ENCODE results near the gene TECPR1. TPM values are rescaled to one million over a fixed set of nuclear protein-coding genes. Genes with fewer than 3 reads are reported as not detected.
"Not testable (repeated sequence)": the region's sequence is repeated elsewhere in the genome, so short reads cannot be mapped to it uniquely, and the experiment has no call there.

The TECPR1 gene
- total RNA-seq, 2 donors from 2014 or later, result 41.6 to 53.8 TPM

DNA sequence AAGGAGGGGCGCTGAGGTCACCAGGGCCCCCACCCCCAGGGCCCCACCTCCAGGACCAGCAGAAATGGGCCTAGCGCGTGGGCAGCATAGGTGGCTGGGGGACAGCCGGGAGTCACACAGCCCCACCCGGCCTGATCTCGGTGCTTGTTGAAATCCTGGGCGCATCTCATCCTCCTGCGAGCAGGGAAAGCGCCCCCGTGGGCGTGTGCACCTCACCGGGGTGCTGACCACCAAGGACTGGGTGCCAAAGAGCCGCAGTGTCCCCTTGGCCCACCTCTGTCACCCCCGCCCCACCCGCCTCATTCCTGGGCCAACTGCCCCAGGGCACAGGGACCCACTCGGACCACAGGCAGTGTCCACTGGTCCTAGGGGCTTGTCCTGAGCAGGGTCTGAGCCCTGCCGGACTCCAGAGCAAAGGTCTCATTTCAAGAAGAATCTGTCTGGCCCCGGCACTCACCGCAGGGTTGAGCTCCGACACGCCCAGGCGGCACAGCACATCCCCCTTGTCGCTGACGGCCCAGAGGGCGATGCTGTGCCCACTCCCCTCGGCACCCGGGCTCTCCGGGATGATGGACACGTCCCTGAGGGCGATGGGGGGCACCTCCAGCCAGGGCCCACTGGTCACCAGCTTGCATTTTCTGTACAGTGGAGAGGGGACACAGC lies 29.4 kb downstream of the TECPR1 start:
- H3K27me3 ChIP-seq (replicated peaks; ENCODE audit: insufficient read depth), result no peaks in the 10 kb centered on the region
- DNase-seq (ENCODE audit: low spot score), result no peak
- no peak for ATAC-seq (ENCODE audit: insufficient number of reproducible peaks, low FRiP score, low read depth)
- H3K4me3 ChIP-seq, result no peak overlapping the region
- H3K9me3 ChIP-seq, result no peaks in the 10 kb centered on the region
- TF ChIP-seq, protein P1, sequence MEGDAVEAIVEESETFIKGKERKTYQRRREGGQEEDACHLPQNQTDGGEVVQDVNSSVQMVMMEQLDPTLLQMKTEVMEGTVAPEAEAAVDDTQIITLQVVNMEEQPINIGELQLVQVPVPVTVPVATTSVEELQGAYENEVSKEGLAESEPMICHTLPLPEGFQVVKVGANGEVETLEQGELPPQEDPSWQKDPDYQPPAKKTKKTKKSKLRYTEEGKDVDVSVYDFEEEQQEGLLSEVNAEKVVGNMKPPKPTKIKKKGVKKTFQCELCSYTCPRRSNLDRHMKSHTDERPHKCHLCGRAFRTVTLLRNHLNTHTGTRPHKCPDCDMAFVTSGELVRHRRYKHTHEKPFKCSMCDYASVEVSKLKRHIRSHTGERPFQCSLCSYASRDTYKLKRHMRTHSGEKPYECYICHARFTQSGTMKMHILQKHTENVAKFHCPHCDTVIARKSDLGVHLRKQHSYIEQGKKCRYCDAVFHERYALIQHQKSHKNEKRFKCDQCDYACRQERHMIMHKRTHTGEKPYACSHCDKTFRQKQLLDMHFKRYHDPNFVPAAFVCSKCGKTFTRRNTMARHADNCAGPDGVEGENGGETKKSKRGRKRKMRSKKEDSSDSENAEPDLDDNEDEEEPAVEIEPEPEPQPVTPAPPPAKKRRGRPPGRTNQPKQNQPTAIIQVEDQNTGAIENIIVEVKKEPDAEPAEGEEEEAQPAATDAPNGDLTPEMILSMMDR (IDR thresholded peaks at IDR 0.05), result no peak
- peaks cover 28% of the 10 kb centered on the region for H3K36me3 ChIP-seq
- H3K27ac ChIP-seq, result no peak overlapping the region
- no peaks in the 10 kb centered on the region for H3K4me1 ChIP-seq (ENCODE audit: control insufficient read depth in 1 of 2, low read depth in 2 of 2)

DNA sequence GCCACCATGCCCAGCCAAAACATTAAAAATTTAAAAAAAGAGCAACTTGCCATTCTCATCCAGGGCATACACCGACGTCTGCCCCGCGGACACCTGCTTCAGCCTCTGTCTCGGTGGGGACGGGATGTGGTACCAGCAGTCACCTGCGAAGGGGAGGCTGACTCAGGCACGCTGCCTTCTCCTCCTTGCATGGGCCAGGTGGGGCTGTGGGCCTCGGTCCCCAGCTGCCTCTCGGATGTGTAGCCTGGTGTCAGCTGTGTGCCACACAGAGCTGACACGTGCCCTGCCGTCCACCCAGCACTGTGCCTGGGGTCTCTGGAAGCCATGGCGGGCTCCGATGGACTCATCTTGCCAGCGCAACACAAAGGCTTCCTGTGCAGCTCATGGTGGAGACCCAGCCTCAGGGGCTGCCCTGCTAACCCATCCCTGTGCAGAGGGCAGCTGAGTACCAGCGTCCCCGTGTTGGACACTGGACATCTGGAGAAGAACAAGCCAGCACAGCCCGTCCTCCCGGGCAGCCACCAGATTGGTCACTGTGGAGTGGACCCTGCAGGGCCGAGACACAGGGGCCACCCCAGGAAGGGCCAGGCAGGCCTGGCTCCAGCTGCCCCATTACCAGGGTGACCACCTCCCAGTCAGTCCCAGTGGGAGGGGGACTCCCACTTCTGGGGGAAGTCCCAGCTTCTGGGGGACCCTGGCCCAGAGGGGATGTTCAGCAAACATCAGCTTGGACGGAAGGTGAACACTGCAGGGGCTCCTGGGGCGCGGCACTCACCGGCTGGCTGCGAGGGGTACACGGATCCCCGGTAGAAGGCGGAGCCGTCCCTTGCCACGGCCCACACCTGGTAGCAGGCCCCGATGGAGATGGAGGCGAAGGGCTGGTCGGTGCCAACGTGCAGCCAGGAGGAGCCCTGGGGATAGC lies 30.2 kb downstream of the TECPR1 start:
- Histone ChIP-seq H3K9me3 (no peaks in the 10 kb centered on the region), H3K4me3 (no peak overlapping the region), H3K27ac (no peak overlapping the region), H3K4me1 (ENCODE audit: control insufficient read depth in 1 of 2, low read depth in 2 of 2) (no peaks in the 10 kb centered on the region), H3K36me3 (peaks cover 30% of the 10 kb centered on the region), H3K27me3 (replicated peaks; ENCODE audit: insufficient read depth) (no peaks in the 10 kb centered on the region)
- TF ChIP-seq, protein P1 (IDR thresholded peaks at IDR 0.05), result no peak
- no peak for DNase-seq (ENCODE audit: low spot score)
- ATAC-seq (ENCODE audit: insufficient number of reproducible peaks, low FRiP score, low read depth), result no peak

DNA sequence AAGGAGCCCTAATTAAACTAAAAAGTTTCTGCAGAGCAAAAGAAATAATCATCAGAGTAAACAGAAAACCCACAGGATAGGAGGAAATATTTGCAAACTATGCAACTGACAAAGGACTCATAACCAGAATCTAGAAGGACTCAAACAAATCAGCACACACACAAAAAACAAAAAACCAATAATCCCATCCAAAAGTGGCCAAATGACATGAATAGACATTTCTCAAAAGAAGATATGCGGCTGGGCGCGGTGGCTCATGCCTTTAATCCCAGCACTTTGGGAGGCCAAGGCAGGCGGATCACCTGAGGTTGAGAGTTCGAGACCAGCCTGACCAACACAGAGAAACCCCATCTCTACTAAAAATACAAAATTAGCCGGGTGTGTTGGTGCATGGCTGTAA lies 32.6 kb downstream of the TECPR1 start:
- peaks cover 24% of the 10 kb centered on the region for H3K36me3 ChIP-seq
- not testable (repeated sequence) for H3K4me3 ChIP-seq; H3K4me1 ChIP-seq (ENCODE audit: control insufficient read depth in 1 of 2, low read depth in 2 of 2); H3K27ac ChIP-seq; ATAC-seq (ENCODE audit: insufficient number of reproducible peaks, low FRiP score, low read depth); H3K27me3 ChIP-seq (replicated peaks; ENCODE audit: insufficient read depth); H3K9me3 ChIP-seq; DNase-seq (ENCODE audit: low spot score)

DNA sequence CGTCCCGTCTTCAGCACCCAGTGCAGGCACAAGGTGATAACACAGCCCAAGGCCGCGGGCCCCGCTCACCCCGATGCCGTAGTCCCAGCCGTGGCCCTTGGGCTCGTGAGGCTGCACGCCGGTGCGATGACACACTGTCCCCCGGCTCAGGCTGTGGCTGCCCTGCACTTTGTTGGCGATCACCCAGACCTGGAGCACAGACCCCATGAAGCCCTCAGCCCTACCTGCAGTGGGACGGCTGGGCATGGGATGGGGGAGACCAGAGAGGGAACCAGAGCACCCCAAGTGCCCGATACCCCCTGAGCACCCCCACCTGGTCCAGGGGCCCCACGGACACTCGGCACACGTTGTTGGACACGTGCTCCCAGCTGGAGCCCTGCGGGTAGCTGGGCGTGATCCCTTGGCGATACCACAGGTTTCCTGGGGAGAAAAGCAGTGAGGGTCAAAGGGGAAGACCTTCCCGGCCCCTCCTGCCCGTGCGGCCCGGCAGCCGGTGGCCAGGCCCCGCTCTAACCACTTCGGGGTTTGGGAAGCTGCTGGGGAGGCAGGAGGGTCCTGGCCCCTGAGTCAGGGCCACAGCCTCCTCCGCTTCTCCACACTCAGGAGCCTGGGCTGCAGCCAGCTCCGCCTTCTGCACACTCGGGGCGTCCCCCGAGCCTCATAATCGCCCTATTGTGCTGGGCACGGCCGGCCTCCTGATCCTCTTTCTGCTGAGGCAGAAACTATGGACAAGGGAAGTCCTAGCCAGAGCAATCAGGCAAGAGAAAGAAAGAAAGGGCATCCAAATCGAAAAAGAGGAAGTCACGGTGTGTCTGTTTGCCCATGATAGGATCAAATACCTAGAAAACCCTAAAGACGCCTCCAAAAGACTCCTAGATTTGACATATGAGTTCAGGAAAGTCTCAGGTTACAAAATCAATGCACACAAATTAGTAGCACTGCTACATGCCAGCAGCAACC lies 34.1 kb downstream of the TECPR1 start:
- no peak overlapping the region for H3K27ac ChIP-seq
- no peak overlapping the region for H3K4me3 ChIP-seq
- H3K36me3 ChIP-seq, result peaks cover 23% of the 10 kb centered on the region
- H3K4me1 ChIP-seq (ENCODE audit: control insufficient read depth in 1 of 2, low read depth in 2 of 2), result no peaks in the 10 kb centered on the region
- TF ChIP-seq, protein P1 (IDR thresholded peaks at IDR 0.05), result no peak
- H3K27me3 ChIP-seq (replicated peaks; ENCODE audit: insufficient read depth), result no peaks in the 10 kb centered on the region
- DNase-seq (ENCODE audit: low spot score) (no peak), ATAC-seq (ENCODE audit: insufficient number of reproducible peaks, low FRiP score, low read depth) (no peak)
- H3K9me3 ChIP-seq, result no peaks in the 10 kb centered on the region

DNA sequence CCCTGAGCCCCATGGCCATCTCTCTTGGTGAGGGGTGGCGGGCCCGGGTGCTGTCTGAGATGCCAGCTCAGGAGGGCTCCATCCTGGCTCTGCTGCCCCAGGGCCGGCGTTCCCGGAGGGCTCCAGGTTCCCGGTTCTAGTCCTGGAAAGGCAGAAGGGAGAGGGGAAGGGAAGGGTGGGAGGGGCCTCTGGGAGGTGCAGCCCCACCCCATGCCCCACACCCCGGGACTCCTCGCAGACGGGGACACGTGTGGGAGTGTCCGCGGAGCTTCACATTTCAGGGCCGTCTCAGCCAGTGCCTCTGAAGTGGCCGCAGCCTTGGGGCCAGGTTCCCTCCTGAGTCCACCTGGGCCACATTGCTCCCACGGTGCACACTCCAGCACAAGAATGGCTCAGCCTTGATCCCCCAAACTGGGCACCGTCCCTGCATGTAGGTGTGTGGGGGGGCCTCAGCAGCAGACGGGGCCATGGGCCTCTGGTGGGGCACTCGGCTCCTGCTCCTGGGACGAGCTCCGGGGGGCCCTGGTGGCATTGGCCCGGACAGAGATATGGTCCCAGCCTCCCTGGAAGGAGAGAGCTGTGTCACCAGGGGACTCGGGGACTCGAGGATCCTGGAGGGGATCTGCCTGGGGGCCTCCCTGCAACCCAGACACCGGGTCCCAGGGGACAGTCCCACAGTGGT lies 35.0 kb downstream of the TECPR1 start:
- DNase-seq (ENCODE audit: low spot score), result no peak
- H3K4me3 ChIP-seq, result no peak overlapping the region
- no peaks in the 10 kb centered on the region for H3K4me1 ChIP-seq (ENCODE audit: control insufficient read depth in 1 of 2, low read depth in 2 of 2)
- peaks cover 16% of the 10 kb centered on the region for H3K36me3 ChIP-seq
- TF ChIP-seq, protein P1 (IDR thresholded peaks at IDR 0.05), result no peak
- H3K27ac ChIP-seq, result no peak overlapping the region
- H3K27me3 ChIP-seq (replicated peaks; ENCODE audit: insufficient read depth), result no peaks in the 10 kb centered on the region
- ATAC-seq (ENCODE audit: insufficient number of reproducible peaks, low FRiP score, low read depth), result no peak
- no peaks in the 10 kb centered on the region for H3K9me3 ChIP-seq
